ENCODE results near the gene GCNT4.

Gene GCNT4

GRCh38 chr5:75023368-75024159 is 28.8 kb downstream of the GCNT4 start:
- Histone ChIP-seq H3K4me3 (ENCODE audit: low read depth, low read length) (no peak overlapping the region), H3K27ac (no peak overlapping the region), H3K36me3 (ENCODE audit: control insufficient read depth, insufficient read depth, low read length) (no peaks in the 10 kb centered on the region), H3K9me3 (ENCODE audit: control insufficient read depth, low read length) (no peaks in the 10 kb centered on the region), H3K4me1 (no peaks in the 10 kb centered on the region), H3K27me3 (ENCODE audit: control insufficient read depth, insufficient read depth, low read length) (no peaks in the 10 kb centered on the region), H3K4me2 (ENCODE audit: low read length) (no peak overlapping the region), H3K9ac (no peak overlapping the region), H3K79me2 (no peaks in the 10 kb centered on the region), H2AFZ (no peak overlapping the region)
- no peak for TF ChIP-seq CTCF (IDR thresholded peaks at IDR 0.05)

GRCh38 chr5:75021800-75022199 is 30.6 kb downstream of the GCNT4 start:
- no peak overlapping the region for H3K27ac ChIP-seq

GRCh38 chr5:75021219-75021618 is 31.1 kb downstream of the GCNT4 start:
- H3K4me2 ChIP-seq (ENCODE audit: low read length), result no peak overlapping the region
- no peaks in the 10 kb centered on the region for H3K4me1 ChIP-seq
- no peaks in the 10 kb centered on the region for H3K79me2 ChIP-seq
- H2AFZ ChIP-seq, result no peak overlapping the region
- no peak overlapping the region for H3K4me3 ChIP-seq (ENCODE audit: low read depth, low read length)
- H3K9me3 ChIP-seq (ENCODE audit: control insufficient read depth, low read length), result no peaks in the 10 kb centered on the region
- no peak overlapping the region for H3K27ac ChIP-seq
- H3K36me3 ChIP-seq (ENCODE audit: control insufficient read depth, insufficient read depth, low read length), result no peaks in the 10 kb centered on the region
- H3K27me3 ChIP-seq (ENCODE audit: control insufficient read depth, insufficient read depth, low read length), result no peaks in the 10 kb centered on the region
- H3K9ac ChIP-seq, result no peak overlapping the region
- TF ChIP-seq CTCF (IDR thresholded peaks at IDR 0.05), result no peak

More at GRCh38 chr5:75021800-75022199, 30.6 kb downstream of the GCNT4 start:
- Histone ChIP-seq H3K9me3 (ENCODE audit: control insufficient read depth, low read length) (no peaks in the 10 kb centered on the region), H3K27me3 (ENCODE audit: control insufficient read depth, insufficient read depth, low read length) (no peaks in the 10 kb centered on the region), H3K4me1 (no peaks in the 10 kb centered on the region), H3K4me3 (ENCODE audit: low read depth, low read length) (no peak overlapping the region), H2AFZ (no peak overlapping the region), H3K9ac (no peak overlapping the region), H3K79me2 (no peaks in the 10 kb centered on the region), H3K36me3 (ENCODE audit: control insufficient read depth, insufficient read depth, low read length) (no peaks in the 10 kb centered on the region), H3K4me2 (ENCODE audit: low read length) (no peak overlapping the region)
- no peak for TF ChIP-seq CTCF (IDR thresholded peaks at IDR 0.05)

- Histone ChIP-seq H3K4me2 (ENCODE audit: low read length) (no peak overlapping the region), H3K4me3 (ENCODE audit: low read depth, low read length) (no peak overlapping the region), H3K27me3 (ENCODE audit: control insufficient read depth, insufficient read depth, low read length) (no peaks in the 10 kb centered on the region), H3K9me3 (ENCODE audit: control insufficient read depth, low read length) (no peaks in the 10 kb centered on the region), H3K36me3 (ENCODE audit: control insufficient read depth, insufficient read depth, low read length) (no peaks in the 10 kb centered on the region), H3K27ac (no peak overlapping the region), H3K9ac (no peak overlapping the region), H3K4me1 (no peaks in the 10 kb centered on the region), H3K79me2 (no peaks in the 10 kb centered on the region), H2AFZ (no peak overlapping the region)
- TF ChIP-seq CTCF (IDR thresholded peaks at IDR 0.05), result no peak
Observed at GRCh38 chr5:75020016-75020656, 32.2 kb downstream of the GCNT4 start.

Measured in parathyroid adenoma (tissue), 2 donors.